Testis (tissue), 3 donors: ENCODE data around the gene DDX23. TPM values are rescaled to one million over a fixed set of nuclear protein-coding genes. Genes with fewer than 3 reads are reported as not detected.

Experiments
- DNase-seq: peaks from one replicate; pipeline ENCODE4 v3.0.0-alpha.2; 2019
- H3K27ac ChIP-seq, 2 donors: fragments of 200-600 bp; sonication (generic); one replicate each; pipeline ENCODE4 v1.5.1; 2019
- H3K27me3 ChIP-seq: fragments of 200-600 bp; sonication (generic); one replicate; pipeline ENCODE4 v1.5.1; 2019
- H3K36me3 ChIP-seq: fragments of 200-600 bp; sonication (generic); one replicate; pipeline ENCODE4 v1.5.1; 2017; ENCODE audit warnings: low read depth; ENCODE audit errors: missing control alignments
- H3K4me1 ChIP-seq: fragments of 200-600 bp; sonication (generic); one replicate; pipeline ENCODE4 v1.5.1; 2019
- H3K4me3 ChIP-seq, 2 donors: fragments of 200-600 bp; sonication (generic); one replicate each; pipeline ENCODE4 v1.5.1; 2017 to 2019
- H3K9me3 ChIP-seq: fragments of 200-600 bp; sonication (generic); one replicate; pipeline ENCODE4 v1.5.1; 2017
- CTCF ChIP-seq, 3 experiments: fragments of 450-650 bp in 2 of 3; fragments of 200-600 bp in 1 of 3; sonication (generic) in 1 of 3; IDR thresholded peaks; one replicate each; pipeline ENCODE4 v1.5.1; 2016 to 2019; ENCODE audit warnings: antibody characterized with exemption in 3 of 3, mild to moderate bottlenecking in 2 of 3, moderate library complexity in 1 of 3
- POLR2A ChIP-seq: fragments of 450-650 bp; IDR thresholded peaks from one replicate; pipeline ENCODE4 v1.6.1; 2017; ENCODE audit warnings: antibody characterized with exemption, mild to moderate bottlenecking, moderate library complexity
- WGBS, 2 donors: methylation state at CpG; one replicate each; pipeline ENCODE4 v1.1.5; 2018; 5-methylcytosine and 5-hydroxymethylcytosine counted together
- intact Hi-C: fragments of 100-400 bp; cut with DNase I; formaldehyde crosslinking; loops from one replicate; pipeline ENCODE4 v1.15.1; 2023; ENCODE audit warnings: low total_unique reads
- polyA plus RNA-seq: library from polyadenylated mRNA; stranded (reverse); fragments of 350-450 nt; fragmentation: Illumina TruSeq; extraction: RNeasy Lipid Tissue Mini Kit (QIAGEN cat#74804); gene quantifications from one replicate; pipeline ENCODE4 v1.2.3, GENCODE V29; 2014; ENCODE audit warnings: low read depth, low replicate concordance; ENCODE audit not compliant: insufficient read depth
- total RNA-seq, 2 donors: library from RNA; depleted of rRNA; stranded (reverse); fragments of >200 nt; gene quantifications; one replicate each; pipeline ENCODE4 v1.2.3, GENCODE V29; 2016

The DDX23 gene
- total and polyA plus RNA-seq, 3 donors from 2014 or later = 69.4 to 96.1 (median 85.0) TPM

- no peak overlapping the region for H3K27ac ChIP-seq
- H3K36me3 ChIP-seq = no peaks in the 10 kb centered on the region
- DNase-seq = no peak
- H3K9me3 ChIP-seq = no peaks in the 10 kb centered on the region
- 60 to 65% methylated on average over 4 of the region's 4 CpGs for WGBS, 2 donors
- peaks cover 4% of the 10 kb centered on the region for H3K4me1 ChIP-seq
- TF ChIP-seq CTCF (IDR thresholded peaks at IDR 0.05) (no peak), POLR2A (no peak)
- intact Hi-C loops = no loop called here
- no peak overlapping the region for H3K4me3 ChIP-seq
- no peaks in the 10 kb centered on the region for H3K27me3 ChIP-seq
These were observed 21.1 kb upstream of the DDX23 start for GRCh38 chr12:48873096-48873495.

- no peaks in the 10 kb centered on the region for H3K27me3 ChIP-seq
- intact Hi-C loops = no loop called here
- H3K4me1 ChIP-seq = peaks cover 4% of the 10 kb centered on the region
- TF ChIP-seq POLR2A (no peak), CTCF (IDR thresholded peaks at IDR 0.05) (no peak)
- DNase-seq = peak; percentile 25
- H3K27ac ChIP-seq = no peak overlapping the region
- H3K36me3 ChIP-seq = no peaks in the 10 kb centered on the region
- no peaks in the 10 kb centered on the region for H3K9me3 ChIP-seq
- no peak overlapping the region for H3K4me3 ChIP-seq
- 51 to 67% methylated on average over 2 of the region's 2 CpGs for WGBS, 2 donors
These were observed 17.2 kb upstream of the DDX23 start for GRCh38 chr12:48869191-48869590.

GRCh38 chr12:48868451-48868850 is 16.5 kb upstream of the DDX23 start:
- H3K4me3 ChIP-seq = no peak overlapping the region
- TF ChIP-seq CTCF (IDR thresholded peaks at IDR 0.05) (no peak), POLR2A (no peak)
- DNase-seq = no peak
- no peaks in the 10 kb centered on the region for H3K36me3 ChIP-seq
- peaks cover 4% of the 10 kb centered on the region for H3K4me1 ChIP-seq
- WGBS, 2 donors = 55 to 83% methylated on average over 2 of the region's 2 CpGs
- H3K27me3 ChIP-seq = no peaks in the 10 kb centered on the region
- no peaks in the 10 kb centered on the region for H3K9me3 ChIP-seq
- no peak overlapping the region for H3K27ac ChIP-seq
- intact Hi-C loops = no loop called here

GRCh38 chr12:48866052-48866711 is 14.2 kb upstream of the DDX23 start:
- no peak for TF ChIP-seq CTCF (IDR thresholded peaks at IDR 0.05)
- no peak for TF ChIP-seq POLR2A
- Histone ChIP-seq H3K9me3 (no peaks in the 10 kb centered on the region), H3K4me1 (no peaks in the 10 kb centered on the region), H3K36me3 (no peaks in the 10 kb centered on the region), H3K27ac (no peak overlapping the region), H3K4me3 (peak overlapping the region; percentile 54 to 60), H3K27me3 (no peaks in the 10 kb centered on the region)
- no peak for DNase-seq
- intact Hi-C loops = no loop called here
- 73 to 76% methylated on average over 6 of the region's 6 CpGs for WGBS, 2 donors
